NCI-H2196 (cell line): ENCODE results near the gene TMEM213.

Experiments used
- DNase-seq: peaks from one replicate; lab custom pipeline; 2025; ENCODE audit not compliant: unreplicated experiment; lab: John Stamatoyannopoulos, UW

The TMEM213 gene

GRCh38 chr7:138797715-138798320 lies at the start of gene TMEM213, which contains the start of gene ATP6V0A4:
Gene TMEM213 (plus strand): TSS chr7:138797994. CDS start chr7:138798105, 111 bp downstream.
Gene ATP6V0A4 (minus strand): TSS chr7:138798196. CDS start chr7:138771247, 26,949 bp downstream.
- DNase-seq, result no peak

GRCh38 chr7:138748666-138749065 lies 49.1 kb upstream of the TMEM213 start:
- DNase-seq, result no peak

GRCh38 chr7:138749960-138750359 lies 47.8 kb upstream of the TMEM213 start:
- no peak for DNase-seq

- no peak for DNase-seq
These were observed 47.3 kb upstream of the TMEM213 start for GRCh38 chr7:138750473-138750872.

- no peak for DNase-seq
These were observed 46.8 kb upstream of the TMEM213 start for GRCh38 chr7:138750901-138751464.

- peak; percentile 96 for DNase-seq
These were observed 45.2 kb upstream of the TMEM213 start for GRCh38 chr7:138752518-138753149.

GRCh38 chr7:138753150-138753518 lies 44.7 kb upstream of the TMEM213 start:
- DNase-seq, result no peak

GRCh38 chr7:138753610-138754009 lies 44.2 kb upstream of the TMEM213 start:
- no peak for DNase-seq

- DNase-seq, result no peak
These were observed 42.5 kb upstream of the TMEM213 start for GRCh38 chr7:138755331-138755747.

GRCh38 chr7:138755842-138756590 lies 41.8 kb upstream of the TMEM213 start:
- no peak for DNase-seq

GRCh38 chr7:138756591-138757242 lies 41.1 kb upstream of the TMEM213 start:
- no peak for DNase-seq

GRCh38 chr7:138768241-138768640 lies 29.6 kb upstream of the TMEM213 start:
- DNase-seq, result no peak

- DNase-seq, result no peak
These were observed 26.9 kb upstream of the TMEM213 start for GRCh38 chr7:138770904-138771303.

GRCh38 chr7:138773176-138773575 lies 24.6 kb upstream of the TMEM213 start:
- DNase-seq, result no peak

- DNase-seq, result no peak
These were observed 24.0 kb upstream of the TMEM213 start for GRCh38 chr7:138773817-138774216.

- DNase-seq, result peak; percentile 52
These were observed 21.5 kb upstream of the TMEM213 start for GRCh38 chr7:138776166-138776833.

GRCh38 chr7:138781004-138781403 lies 16.8 kb upstream of the TMEM213 start:
- DNase-seq, result no peak

- DNase-seq, result no peak
These were observed 13.1 kb upstream of the TMEM213 start for GRCh38 chr7:138784692-138785091.

GRCh38 chr7:138785587-138786437 lies 12.0 kb upstream of the TMEM213 start:
- no peak for DNase-seq
